K562 (cell line): ENCODE measurements around the gene MCM7. TPM values are rescaled to one million over a fixed set of nuclear protein-coding genes. Genes with fewer than 3 reads are reported as not detected.

Experiments
- ARID4B ChIP-seq: sonication (generic); formaldehyde crosslinking; IDR thresholded peaks from 2 replicates; pipeline ENCODE4 v1.8.0; 2022; ENCODE audit warnings: mild to moderate bottlenecking, missing genetic modification reagents
- CSDE1 ChIP-seq, 2 experiments: fragments of 450-650 bp; IDR thresholded peaks; 2 replicates each; pipeline ENCODE4 v1.6.1; 2016; ENCODE audit warnings: mild to moderate bottlenecking in 1 of 2
- FIP1L1 ChIP-seq: fragments of 200-400 bp; formaldehyde crosslinking; IDR thresholded peaks from 2 replicates; pipeline ENCODE4 v1.6.1; 2018; ENCODE audit warnings: mild to moderate bottlenecking, low read depth, low read length; ENCODE audit not compliant: poor library complexity, severe bottlenecking
- MYC ChIP-seq, 2 experiments: fragments of 250-450 bp in 1 of 2; sonication (Bioruptor Pico) in 1 of 2; IDR thresholded peaks; 2 replicates each; pipeline versions ENCODE4 v1.5.1 to v1.6.1; 2012 to 2021; ENCODE audit warnings: low read depth in 2 of 2, borderline replicate concordance in 1 of 2, improper control_type of control experiment in 1 of 2, low read length in 1 of 2, mild to moderate bottlenecking in 1 of 2, moderate library complexity in 1 of 2
- PHB2 ChIP-seq: fragments of 450-650 bp; IDR thresholded peaks from 2 replicates; pipeline ENCODE4 v1.6.1; 2017; ENCODE audit warnings: low read depth
- SMARCE1 ChIP-seq: fragments of 450-650 bp; IDR thresholded peaks from 2 replicates; pipeline ENCODE4 v1.7.1; 2016; ENCODE audit warnings: mild to moderate bottlenecking
- ZBTB40 ChIP-seq, 2 experiments: fragments of 450-650 bp in 1 of 2; sonication (generic) in 1 of 2; formaldehyde crosslinking in 1 of 2; IDR thresholded peaks; 2 replicates each; pipeline versions ENCODE4 v1.7.1 to v1.9.0; 2016 to 2022; ENCODE audit warnings: inconsistent platforms in 1 of 2, mild to moderate bottlenecking in 1 of 2, missing genetic modification reagents in 1 of 2
- ZFPM2 ChIP-seq: fragments of 250-450 bp; sonication (Bioruptor Pico); IDR thresholded peaks from 2 replicates; pipeline ENCODE4 v1.5.1; 2022; ENCODE audit warnings: mild to moderate bottlenecking
- polyA plus RNA-seq, 8 experiments: library from polyadenylated mRNA; depleted of rRNA in 4 of 8; stranded (reverse) in 5 of 8; unstranded in 3 of 8; fragments of >200 nt; fragmentation: Nextera tagmentation in 2 of 8; fragmentation: Illumina TruSeq in 1 of 8; extraction: Ambion mirVana in 2 of 8; extraction: Trizol in 1 of 8; gene quantifications; 2 replicates each; pipeline versions ENCODE4 v1.2.1 to v1.2.3, GENCODE V29; 2011 to 2014; ENCODE audit warnings: inconsistent platforms in 1 of 8, missing spikeins in 1 of 8
- total RNA-seq, 7 experiments: library from RNA; depleted of rRNA in 6 of 7; stranded (reverse); fragments of >200 nt in 6 of 7; fragmentation: Illumina TruSeq in 2 of 7; extraction: Trizol in 2 of 7; gene quantifications; 2 replicates each; pipeline versions ENCODE4 v1.2.1 to v1.2.3, GENCODE V29; 2011 to 2021; ENCODE audit warnings: low replicate concordance in 1 of 7
- TF ChIP-seq, protein P1 (sequence below): fragments of 250-450 bp; sonication (Bioruptor Pico); IDR thresholded peaks from 2 replicates; pipeline ENCODE4 v1.9.0; 2021; ENCODE audit warnings: mild to moderate bottlenecking, inconsistent platforms

The MCM7 gene
- total and polyA plus RNA-seq, 9 of the 15 experiments (the other 6 are each of a cell fraction or from before 2014, with no cell fraction given) = 329 to 856 (median 437) TPM

DNA sequence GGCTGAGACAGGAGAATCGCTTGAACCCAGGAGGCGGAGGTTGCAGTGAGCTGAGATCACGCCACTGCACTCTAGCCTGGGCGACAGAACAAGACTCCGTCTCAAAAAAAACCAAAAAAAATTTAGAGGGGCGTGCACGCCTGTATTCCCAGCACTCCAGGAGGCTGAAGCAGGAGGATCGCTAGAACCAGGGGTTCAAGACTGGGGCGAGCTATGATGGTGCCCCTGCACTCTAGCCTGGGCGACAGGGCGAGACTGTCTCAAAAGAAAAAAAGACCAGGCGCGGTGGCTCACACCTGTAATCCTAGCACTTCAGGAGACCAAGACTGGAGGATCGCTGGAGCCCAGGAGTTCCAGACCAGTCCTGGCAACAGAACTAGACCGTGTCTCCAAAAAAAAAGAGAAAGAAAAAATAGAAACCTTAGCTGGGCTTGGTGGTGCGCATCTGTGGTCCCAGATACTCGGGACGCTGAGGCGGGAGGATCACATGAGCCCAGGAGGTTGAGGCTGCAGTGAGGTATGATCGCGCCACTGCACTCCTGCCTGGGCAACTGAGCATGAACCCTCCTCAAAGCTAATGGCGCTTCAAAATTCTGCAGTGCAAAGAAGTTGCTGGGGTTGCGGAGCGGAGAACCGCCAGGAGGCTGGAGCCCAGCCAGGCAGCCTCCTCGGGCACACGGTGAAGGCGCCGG is 25.2 kb upstream of the MCM7 start (continued):
- TF ChIP-seq ZBTB40 (IDR thresholded peaks at IDR 0.05) = 0 out of 2 replicates have a peak, but pooled peaks have one; percentile 7
- no peak for TF ChIP-seq ZBTB40 (CRISPR knock-in tag; IDR thresholded peaks at IDR 0.05)
- no peak for TF ChIP-seq MYC (IDR thresholded peaks at IDR 0.05; ENCODE audit: low read depth, low read length)
- TF ChIP-seq MYC (CRISPR knock-in tag; IDR thresholded peaks at IDR 0.05; ENCODE audit: borderline replicate concordance, low read depth) = peak; percentile 71; the same call in 1 of the 2 replicates
- TF ChIP-seq, protein P1, sequence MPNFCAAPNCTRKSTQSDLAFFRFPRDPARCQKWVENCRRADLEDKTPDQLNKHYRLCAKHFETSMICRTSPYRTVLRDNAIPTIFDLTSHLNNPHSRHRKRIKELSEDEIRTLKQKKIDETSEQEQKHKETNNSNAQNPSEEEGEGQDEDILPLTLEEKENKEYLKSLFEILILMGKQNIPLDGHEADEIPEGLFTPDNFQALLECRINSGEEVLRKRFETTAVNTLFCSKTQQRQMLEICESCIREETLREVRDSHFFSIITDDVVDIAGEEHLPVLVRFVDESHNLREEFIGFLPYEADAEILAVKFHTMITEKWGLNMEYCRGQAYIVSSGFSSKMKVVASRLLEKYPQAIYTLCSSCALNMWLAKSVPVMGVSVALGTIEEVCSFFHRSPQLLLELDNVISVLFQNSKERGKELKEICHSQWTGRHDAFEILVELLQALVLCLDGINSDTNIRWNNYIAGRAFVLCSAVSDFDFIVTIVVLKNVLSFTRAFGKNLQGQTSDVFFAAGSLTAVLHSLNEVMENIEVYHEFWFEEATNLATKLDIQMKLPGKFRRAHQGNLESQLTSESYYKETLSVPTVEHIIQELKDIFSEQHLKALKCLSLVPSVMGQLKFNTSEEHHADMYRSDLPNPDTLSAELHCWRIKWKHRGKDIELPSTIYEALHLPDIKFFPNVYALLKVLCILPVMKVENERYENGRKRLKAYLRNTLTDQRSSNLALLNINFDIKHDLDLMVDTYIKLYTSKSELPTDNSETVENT (CRISPR knock-in tag) = peak; percentile 75
- TF ChIP-seq CSDE1 (IDR thresholded peaks at IDR 0.05) = no peak
- TF ChIP-seq PHB2 = no peak
- TF ChIP-seq ZFPM2 (CRISPR knock-in tag) = no peak
- no peak for TF ChIP-seq ARID4B
- no peak for TF ChIP-seq FIP1L1
- TF ChIP-seq SMARCE1 = peak; percentile 3; the same call in 1 of the 2 replicates
